AG08396 (cell line): ENCODE measurements around the gene GAP43.

Experiments
- DNase-seq: peaks from one replicate; pipeline ENCODE4 v3.0.0; 2012; ENCODE audit warnings: low spot score, mixed read lengths

The GAP43 gene

GRCh38 chr3:115623044-115623868, at the start of gene GAP43:
TSS of gene GAP43 (plus strand) at chr3:115623510. CDS start at chr3:115623690, 180 bp downstream.
- DNase-seq: peak; percentile 48

- DNase-seq: no peak
These were observed 46.9 kb upstream of the GAP43 start for GRCh38 chr3:115576325-115576875.

GRCh38 chr3:115577000-115577399, 46.3 kb upstream of the GAP43 start:
- DNase-seq: no peak

GRCh38 chr3:115578331-115578730, 45.0 kb upstream of the GAP43 start:
- DNase-seq: no peak

- no peak for DNase-seq
These were observed 42.7 kb upstream of the GAP43 start for GRCh38 chr3:115580566-115580965.

- DNase-seq: no peak
These were observed 41.8 kb upstream of the GAP43 start for GRCh38 chr3:115581362-115582135.

GRCh38 chr3:115588201-115589115, 34.9 kb upstream of the GAP43 start:
- no peak for DNase-seq

GRCh38 chr3:115590873-115591272, 32.4 kb upstream of the GAP43 start:
- DNase-seq: no peak

- no peak for DNase-seq
These were observed 27.6 kb upstream of the GAP43 start for GRCh38 chr3:115595611-115596275.

- DNase-seq: no peak
These were observed 25.1 kb upstream of the GAP43 start for GRCh38 chr3:115598216-115598615.

- no peak for DNase-seq
These were observed 21.1 kb upstream of the GAP43 start for GRCh38 chr3:115602194-115602593.

GRCh38 chr3:115611630-115612029, 11.7 kb upstream of the GAP43 start:
- DNase-seq: no peak

- DNase-seq: no peak
These were observed 8.1 kb upstream of the GAP43 start for GRCh38 chr3:115615001-115615814.

- DNase-seq: no peak
These were observed 6.8 kb upstream of the GAP43 start for GRCh38 chr3:115616461-115616860.

GRCh38 chr3:115617591-115617990, 5.7 kb upstream of the GAP43 start:
- DNase-seq: no peak

- no peak for DNase-seq
These were observed 875 bp downstream of the GAP43 start for GRCh38 chr3:115624029-115624741.

GRCh38 chr3:115624901-115625300, 1.6 kb downstream of the GAP43 start:
- DNase-seq: no peak

GRCh38 chr3:115626006-115626409, 2.7 kb downstream of the GAP43 start:
- DNase-seq: no peak

- DNase-seq: no peak
These were observed 3.4 kb downstream of the GAP43 start for GRCh38 chr3:115626721-115627120.
